Neural progenitor cell (in vitro differentiated cells): ENCODE results near the gene SNAPIN. TPM values are rescaled to one million over a fixed set of nuclear protein-coding genes. Genes with fewer than 3 reads are reported as not detected.

Experiments
- DNase-seq: peaks from one replicate; pipeline ENCODE4 v3.0.0-alpha.2; 2016; ENCODE audit warnings: low spot score
- H2AFZ ChIP-seq: fragments of 200-600 bp; sonication (generic); replicated peaks from 2 replicates; pipeline ENCODE4 v1.6.1; 2016; ENCODE audit warnings: antibody characterized with exemption
- H3F3A ChIP-seq: fragments of 200-600 bp; sonication (generic); 2 replicates; pipeline ENCODE4 v1.6.1; 2016; ENCODE audit warnings: antibody characterized with exemption, low read depth
- H3K27ac ChIP-seq: fragments of 200-600 bp; sonication (generic); 2 replicates; pipeline ENCODE4 v1.5.1; 2016; ENCODE audit warnings: mild to moderate bottlenecking
- H3K27me3 ChIP-seq: fragments of 200-600 bp; sonication (generic); 2 replicates; pipeline ENCODE4 v1.6.1; 2016; ENCODE audit warnings: mild to moderate bottlenecking, moderate library complexity
- H3K36me3 ChIP-seq: fragments of 200-600 bp; sonication (generic); 2 replicates; pipeline ENCODE4 v1.5.1; 2016
- H3K4me1 ChIP-seq: fragments of 200-600 bp; sonication (generic); 2 replicates; pipeline ENCODE4 v1.6.1; 2016; ENCODE audit warnings: mixed run types
- H3K4me2 ChIP-seq: fragments of 200-600 bp; sonication (generic); 2 replicates; pipeline ENCODE4 v1.6.1; 2016
- H3K4me3 ChIP-seq: fragments of 200-600 bp; sonication (generic); 2 replicates; pipeline ENCODE4 v1.5.1; 2016
- H3K79me2 ChIP-seq: fragments of 200-600 bp; sonication (generic); 2 replicates; pipeline ENCODE4 v1.6.1; 2016; ENCODE audit warnings: low read depth
- H3K9ac ChIP-seq: fragments of 200-600 bp; sonication (generic); 2 replicates; pipeline ENCODE4 v1.6.1; 2016
- H3K9me3 ChIP-seq: fragments of 200-600 bp; sonication (generic); 2 replicates; pipeline ENCODE4 v1.5.1; 2016; ENCODE audit warnings: low read depth
- H4K20me1 ChIP-seq: fragments of 200-600 bp; sonication (generic); 2 replicates; pipeline ENCODE4 v1.6.1; 2016; ENCODE audit warnings: low read depth
- H3K27ac Mint-ChIP-seq: 3 replicates; pipeline ENCODE4 v1.8.0; 2021; ENCODE audit warnings: mixed read lengths
- H3K27me3 Mint-ChIP-seq: 2 replicates; pipeline ENCODE4 v1.8.0; 2022; ENCODE audit warnings: low read depth, mild to moderate bottlenecking, inconsistent platforms, moderate library complexity, mixed read lengths; ENCODE audit not compliant: insufficient read depth
- H3K36me3 Mint-ChIP-seq: 3 replicates; pipeline ENCODE4 v1.8.0; 2021; ENCODE audit warnings: mixed read lengths
- H3K4me1 Mint-ChIP-seq: 3 replicates; pipeline ENCODE4 v1.8.0; 2021; ENCODE audit warnings: mixed read lengths
- H3K4me3 Mint-ChIP-seq: 3 replicates; pipeline ENCODE4 v1.8.0; 2021; ENCODE audit warnings: mild to moderate bottlenecking, moderate library complexity, mixed read lengths
- H3K9me3 Mint-ChIP-seq: 3 replicates; pipeline ENCODE4 v1.8.0; 2020; ENCODE audit warnings: mixed read lengths
- CTCF ChIP-seq: fragments of 200-600 bp; sonication (generic); IDR thresholded peaks from 2 replicates; pipeline ENCODE4 v1.5.1; 2017; ENCODE audit warnings: antibody characterized with exemption, mild to moderate bottlenecking
- EZH2 ChIP-seq: fragments of 200-600 bp; sonication (generic); IDR thresholded peaks from 2 replicates; pipeline ENCODE4 v1.6.1; 2017; ENCODE audit warnings: antibody characterized with exemption, mild to moderate bottlenecking, moderate library complexity
- EZH2phosphoT487 ChIP-seq: fragments of 200-600 bp; sonication (generic); IDR thresholded peaks from 2 replicates; pipeline ENCODE4 v1.6.1; 2017; ENCODE audit warnings: antibody characterized with exemption
- total RNA-seq: library from RNA; depleted of rRNA; stranded (reverse); fragments of >200 nt; gene quantifications from 2 replicates; pipeline ENCODE4 v1.2.3, GENCODE V29; 2015; ENCODE audit warnings: low replicate concordance

The SNAPIN gene
- total RNA-seq, 1 donor from 2014 or later = 52.4 TPM

DNA sequence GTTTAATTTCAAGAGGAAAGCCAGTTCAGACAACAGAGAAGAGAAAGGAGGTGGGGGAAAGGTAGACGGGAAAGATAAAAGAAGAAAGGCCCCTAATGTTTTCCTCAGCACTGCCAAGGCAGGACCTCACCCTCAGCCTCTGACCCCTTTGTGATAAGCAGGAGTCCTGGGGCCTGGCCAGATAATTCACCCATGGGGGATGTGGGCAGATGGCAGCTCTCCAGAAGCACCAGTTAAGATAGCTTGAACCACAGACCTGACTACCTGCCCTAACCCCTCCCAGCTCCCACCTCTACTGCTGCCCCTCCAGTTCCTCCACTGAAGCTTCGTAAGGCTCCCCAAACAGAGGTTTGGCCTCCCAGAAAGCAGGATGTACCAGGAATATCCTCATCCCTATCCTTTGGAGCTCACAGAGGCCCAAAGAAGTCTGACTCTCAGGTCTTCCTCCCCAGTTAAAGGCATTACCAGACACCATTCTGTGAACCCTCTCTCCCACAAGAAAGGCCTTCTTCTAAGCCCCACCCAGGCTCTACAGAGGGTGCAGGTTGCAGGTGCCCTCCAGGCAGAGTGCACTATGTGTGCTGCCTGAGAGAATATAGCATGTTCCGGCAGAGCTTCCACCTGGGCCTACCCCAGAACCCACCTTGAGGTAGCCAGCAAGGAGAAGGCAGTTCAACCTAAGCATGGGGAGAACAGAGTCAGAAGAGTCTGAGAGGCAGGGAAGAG is 9.2 kb upstream of the SNAPIN start:
- Histone ChIP-seq H3K27me3 (no peaks in the 10 kb centered on the region), H3K4me1 (no peaks in the 10 kb centered on the region), H3K79me2 (no peaks in the 10 kb centered on the region), H3F3A (peaks cover 32% of the 10 kb centered on the region), H3K9me3 (no peaks in the 10 kb centered on the region), H3K9ac (no peak overlapping the region), H3K36me3 (peaks cover 4% of the 10 kb centered on the region), H3K4me3 (no peak overlapping the region), H2AFZ (no peak overlapping the region), H3K27ac (no peak overlapping the region), H4K20me1 (peaks cover 1% of the 10 kb centered on the region), H3K4me2 (no peak overlapping the region)
- TF ChIP-seq EZH2 (no peak), CTCF (no peak), EZH2phosphoT487 (no peak)
- no peak for DNase-seq
- Mint-ChIP-seq H3K27ac (peak overlapping the region; percentile 58), H3K9me3 (peaks cover 2% of the 10 kb centered on the region), H3K27me3 (peaks cover 15% of the 10 kb centered on the region), H3K36me3 (peaks cover 20% of the 10 kb centered on the region), H3K4me1 (no peaks in the 10 kb centered on the region), H3K4me3 (no peak overlapping the region)

GRCh38 chr1:153649863-153650235 is 8.7 kb upstream of the SNAPIN start:
- no peak overlapping the region for H3K9ac ChIP-seq
- Mint-ChIP-seq H3K27me3 (peaks cover 15% of the 10 kb centered on the region), H3K27ac (no peak overlapping the region), H3K4me1 (no peaks in the 10 kb centered on the region), H3K9me3 (peaks cover 2% of the 10 kb centered on the region), H3K4me3 (peak overlapping the region; percentile 41), H3K36me3 (peaks cover 17% of the 10 kb centered on the region)
- no peaks in the 10 kb centered on the region for H3K79me2 ChIP-seq
- H3K4me3 ChIP-seq = no peak overlapping the region
- no peaks in the 10 kb centered on the region for H3K36me3 ChIP-seq
- no peaks in the 10 kb centered on the region for H4K20me1 ChIP-seq
- H3K27me3 ChIP-seq = no peaks in the 10 kb centered on the region
- no peaks in the 10 kb centered on the region for H3K4me1 ChIP-seq
- TF ChIP-seq EZH2 = no peak
- no peak for TF ChIP-seq EZH2phosphoT487
- no peak for TF ChIP-seq CTCF
- H3F3A ChIP-seq = peaks cover 26% of the 10 kb centered on the region
- no peak overlapping the region for H3K4me2 ChIP-seq
- no peaks in the 10 kb centered on the region for H3K9me3 ChIP-seq
- H2AFZ ChIP-seq = no peak overlapping the region
- H3K27ac ChIP-seq = no peak overlapping the region
- DNase-seq = no peak

DNA sequence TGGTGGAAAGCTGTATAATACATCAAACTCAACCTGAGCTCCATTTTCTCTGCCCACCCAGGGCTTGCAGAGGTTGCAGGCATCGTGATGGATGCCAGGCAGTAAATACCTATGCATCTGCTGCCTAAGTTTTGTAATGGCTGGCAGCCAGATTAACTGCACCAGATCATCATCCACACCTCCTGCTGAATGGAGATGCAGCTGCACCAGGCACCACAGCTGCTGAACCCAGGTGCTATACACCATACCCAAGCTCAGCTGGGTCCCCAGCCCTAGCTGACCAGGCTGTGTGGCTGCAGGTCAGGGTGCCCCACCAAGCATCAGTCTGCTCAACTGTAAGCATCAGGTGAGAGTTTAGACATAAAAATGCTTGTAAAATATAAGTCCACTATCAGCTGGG is 6.7 kb upstream of the SNAPIN start:
- Histone ChIP-seq H3K9ac (no peak overlapping the region), H3K4me1 (no peaks in the 10 kb centered on the region), H3K4me3 (no peak overlapping the region), H3F3A (peaks cover 8% of the 10 kb centered on the region), H3K79me2 (no peaks in the 10 kb centered on the region), H3K27ac (no peak overlapping the region), H3K9me3 (no peaks in the 10 kb centered on the region), H3K36me3 (no peaks in the 10 kb centered on the region), H4K20me1 (no peaks in the 10 kb centered on the region), H3K4me2 (no peak overlapping the region), H3K27me3 (no peaks in the 10 kb centered on the region), H2AFZ (no peak overlapping the region)
- H3K4me1 Mint-ChIP-seq = peaks cover 2% of the 10 kb centered on the region
- H3K27ac Mint-ChIP-seq = no peak overlapping the region
- TF ChIP-seq EZH2 (no peak), CTCF (no peak), EZH2phosphoT487 (no peak)
- DNase-seq = no peak
- H3K9me3 Mint-ChIP-seq = peaks cover 2% of the 10 kb centered on the region
- H3K36me3 Mint-ChIP-seq = peaks cover 7% of the 10 kb centered on the region
- H3K4me3 Mint-ChIP-seq = no peak overlapping the region
- peaks cover 13% of the 10 kb centered on the region for H3K27me3 Mint-ChIP-seq
